GM18526 (cell line): Measurements from ENCODE around the gene SLC25A22.

Source experiments
- POLR2A ChIP-seq: IDR thresholded peaks from 3 replicates; pipeline ENCODE4 v1.6.1; 2011; ENCODE audit not compliant: insufficient read length; ENCODE audit errors: extremely low read depth

The SLC25A22 gene

DNA sequence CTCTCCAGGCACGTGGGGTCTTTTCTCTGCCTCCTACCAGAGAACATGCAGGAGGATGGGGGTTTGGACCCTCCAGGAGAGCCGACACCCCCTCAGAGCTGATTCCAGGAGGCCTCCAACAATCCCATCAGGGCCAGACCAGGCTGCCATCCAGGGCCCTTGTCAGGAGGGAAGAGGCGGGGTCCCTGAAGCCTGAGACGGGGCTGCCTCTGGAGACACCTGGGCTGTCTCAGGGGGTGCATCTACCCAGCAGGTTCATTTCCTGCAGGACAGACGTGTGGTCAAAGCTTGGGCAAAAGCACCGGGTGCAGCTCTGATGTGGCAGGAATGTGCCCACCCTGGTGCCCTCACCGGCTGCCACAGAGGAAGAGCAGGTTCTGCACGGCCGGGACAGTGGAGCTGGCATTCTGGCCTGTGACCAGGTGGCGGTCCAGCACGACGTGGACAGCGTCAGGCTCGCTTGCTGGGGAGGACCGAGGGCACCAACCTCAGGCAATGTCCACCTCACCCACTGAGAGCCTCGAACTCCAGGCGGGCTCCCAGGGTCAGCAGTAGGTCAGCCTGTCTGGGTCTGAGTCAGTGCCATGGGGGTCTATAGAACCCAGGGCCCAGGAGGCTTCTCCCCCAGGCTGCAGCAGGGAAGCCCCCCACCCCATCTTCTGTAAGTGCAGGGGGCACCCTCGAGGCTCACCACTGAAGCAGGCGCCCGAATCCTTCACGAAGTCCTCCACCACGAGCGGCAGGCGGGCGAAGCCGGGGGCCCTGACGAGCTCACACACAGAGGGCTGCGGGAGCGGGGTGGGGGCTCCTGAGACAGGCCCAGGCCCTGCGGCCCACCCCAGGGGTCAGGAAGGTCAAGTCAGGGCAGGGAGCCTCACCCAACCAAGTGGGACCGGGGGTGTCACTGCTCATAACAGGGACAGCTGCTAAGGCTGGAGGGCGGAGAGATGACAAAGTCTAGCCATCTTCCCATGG is 27.2 kb downstream of the SLC25A22 start:
- no peak for TF ChIP-seq POLR2A

DNA sequence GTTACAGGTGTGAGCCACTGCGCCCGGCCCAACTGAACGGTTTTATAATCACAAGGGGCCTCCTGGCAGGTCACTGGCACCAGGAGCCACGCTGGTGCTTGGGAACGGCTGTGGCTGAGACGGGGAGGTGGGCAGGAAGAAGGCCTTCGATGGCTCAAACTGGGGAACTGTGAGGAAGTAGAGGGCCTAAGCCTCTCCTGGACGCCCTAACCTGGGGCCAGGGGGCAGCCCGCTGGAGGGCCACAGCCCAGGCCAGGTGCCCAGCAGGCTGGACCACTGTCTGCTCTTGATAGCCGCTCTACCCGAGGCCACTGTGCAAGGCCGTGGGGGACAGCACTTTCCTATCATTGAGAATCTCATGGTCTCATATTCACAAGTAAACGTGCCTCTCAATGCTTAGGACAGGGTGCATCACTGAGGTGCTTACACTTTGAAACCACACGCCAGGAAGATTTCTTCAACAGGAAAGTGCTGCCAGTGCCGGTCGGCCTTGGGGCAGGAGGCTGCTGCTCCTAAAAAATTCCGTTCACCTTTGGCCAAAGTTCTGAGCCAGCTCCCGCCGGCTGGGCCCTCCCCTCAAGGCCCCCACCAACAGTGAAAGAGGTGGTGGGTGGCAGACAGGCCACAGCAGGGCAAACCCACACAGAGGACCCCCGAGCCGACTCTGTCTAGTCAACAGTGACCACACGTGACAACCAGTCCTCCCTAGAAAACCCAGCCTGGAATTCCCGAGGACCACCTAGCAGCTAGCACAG is 28.0 kb downstream of the SLC25A22 start:
- no peak for TF ChIP-seq POLR2A

DNA sequence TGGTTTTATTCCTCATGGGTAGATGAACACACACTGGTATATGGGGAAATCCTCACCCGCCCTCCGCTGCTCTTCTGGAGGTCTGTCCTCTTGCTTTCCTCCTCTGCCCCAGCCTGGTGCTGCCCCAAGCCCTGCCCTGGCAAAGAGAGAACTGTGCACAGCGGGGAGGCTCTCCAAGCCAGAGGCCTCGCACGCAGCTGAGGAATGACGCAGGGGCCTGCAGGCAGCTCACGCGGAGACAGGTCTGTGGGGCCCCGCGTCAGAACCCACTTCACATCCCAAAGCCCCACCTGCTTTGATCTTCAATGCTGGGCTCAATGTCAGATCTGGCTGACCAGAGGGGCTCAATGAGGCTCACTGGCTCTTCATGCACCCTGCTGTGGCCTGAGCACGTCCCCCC is 30.8 kb downstream of the SLC25A22 start:
- TF ChIP-seq POLR2A, result no peak

DNA sequence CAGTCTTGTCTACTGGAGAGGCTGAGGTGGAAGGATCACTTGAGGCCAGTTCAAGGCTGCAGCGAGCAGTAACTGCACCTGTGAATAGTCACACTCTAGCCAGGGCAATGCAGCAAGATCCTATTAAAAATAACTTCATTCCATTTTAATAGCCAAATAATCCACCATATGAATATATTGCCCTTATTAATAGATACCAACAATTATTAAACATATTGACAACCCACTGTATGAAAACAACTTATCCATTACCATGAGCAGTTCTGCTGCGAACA is 31.2 kb downstream of the SLC25A22 start:
- TF ChIP-seq POLR2A, result no peak

DNA sequence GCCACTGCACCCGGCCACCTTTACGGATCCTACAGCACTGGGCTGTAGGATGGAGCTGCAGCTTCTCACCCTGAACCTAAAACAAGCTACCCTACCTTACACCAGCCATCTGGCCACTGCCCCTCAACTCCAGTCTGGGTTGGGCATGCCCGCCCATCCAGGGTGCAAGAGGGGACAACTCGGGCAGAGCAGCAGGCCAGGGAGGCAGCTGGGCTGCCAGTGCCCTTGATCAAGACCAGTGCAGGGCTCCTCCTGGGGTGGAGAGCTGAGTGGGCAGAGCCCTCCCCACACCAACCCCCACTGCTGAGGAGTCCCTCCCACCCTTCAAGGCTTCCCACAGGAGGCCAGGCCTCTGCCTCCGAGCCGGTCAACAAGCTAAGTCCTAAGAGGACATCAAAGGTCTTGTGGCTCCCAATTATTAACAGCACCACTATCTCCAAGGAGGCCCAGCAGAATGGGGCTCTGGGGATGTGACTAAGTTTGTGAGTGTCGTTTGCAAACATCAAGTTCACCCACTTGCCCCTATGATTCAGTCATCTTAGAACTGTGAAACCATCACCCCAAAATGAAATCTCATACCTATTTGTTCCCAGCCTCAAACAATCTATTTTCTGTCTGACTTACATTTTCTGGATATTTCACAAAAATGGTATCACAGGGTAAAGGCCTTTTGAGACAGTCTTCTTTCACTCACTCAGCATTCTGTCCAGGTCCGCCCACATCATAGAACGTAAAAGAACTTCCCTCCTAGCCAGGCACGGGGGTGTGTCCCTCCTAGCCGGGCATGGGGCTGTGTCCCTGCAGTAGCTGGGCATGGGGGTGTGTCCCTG is 31.8 kb downstream of the SLC25A22 start:
- TF ChIP-seq POLR2A, result no peak

DNA sequence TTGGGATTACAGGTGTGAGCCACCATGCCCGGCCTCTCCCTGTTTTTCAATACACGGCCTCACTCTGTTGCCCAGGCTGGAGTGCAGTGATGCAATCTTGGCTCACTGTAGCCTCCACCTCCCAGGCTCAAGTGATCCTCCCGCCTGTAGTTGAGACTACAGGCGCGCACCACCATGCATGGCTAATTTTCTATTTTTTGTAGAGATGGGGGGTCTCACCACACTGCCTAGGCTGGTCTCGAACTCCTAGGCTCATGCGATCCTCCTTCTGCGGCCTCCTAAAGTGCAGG is 32.3 kb downstream of the SLC25A22 start:
- no peak for TF ChIP-seq POLR2A

DNA sequence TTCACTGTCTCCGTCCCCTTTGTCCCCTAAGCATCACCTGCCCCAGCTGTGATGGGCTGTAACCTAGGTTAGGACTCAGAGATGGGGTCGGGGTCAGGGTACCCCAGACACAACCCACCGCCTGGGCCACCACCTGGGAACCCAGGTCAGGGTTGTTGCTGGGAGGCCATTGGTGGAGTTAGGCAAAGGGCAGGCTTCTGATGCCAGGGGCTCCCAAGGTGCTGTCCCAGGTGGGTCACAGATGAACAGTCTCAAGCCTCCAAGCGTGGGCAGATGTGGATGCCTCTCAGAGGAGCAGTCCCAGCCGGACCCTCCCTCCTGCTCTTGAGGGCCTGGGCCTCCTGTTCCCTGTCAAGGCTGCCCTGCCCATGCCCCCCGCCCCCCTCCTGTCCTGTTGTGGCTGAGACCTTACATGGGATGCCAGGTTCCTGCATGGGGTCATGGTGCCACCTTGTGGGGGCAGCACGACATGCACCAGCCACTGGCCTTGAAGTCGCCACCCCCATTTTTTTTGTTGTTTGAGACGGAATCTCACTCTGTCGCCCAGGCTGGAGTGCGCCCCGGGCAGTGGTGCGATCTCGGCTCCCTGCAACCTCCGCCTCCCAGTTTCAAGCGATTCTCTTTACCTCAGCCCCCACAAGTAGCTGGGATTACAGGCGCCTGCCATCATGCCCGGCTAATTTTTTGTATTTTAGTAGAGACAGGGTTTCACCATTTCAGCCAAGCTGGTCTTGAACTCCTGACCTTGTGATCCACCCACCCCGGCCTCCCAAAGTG is 32.9 kb downstream of the SLC25A22 start:
- TF ChIP-seq POLR2A, result no peak

DNA sequence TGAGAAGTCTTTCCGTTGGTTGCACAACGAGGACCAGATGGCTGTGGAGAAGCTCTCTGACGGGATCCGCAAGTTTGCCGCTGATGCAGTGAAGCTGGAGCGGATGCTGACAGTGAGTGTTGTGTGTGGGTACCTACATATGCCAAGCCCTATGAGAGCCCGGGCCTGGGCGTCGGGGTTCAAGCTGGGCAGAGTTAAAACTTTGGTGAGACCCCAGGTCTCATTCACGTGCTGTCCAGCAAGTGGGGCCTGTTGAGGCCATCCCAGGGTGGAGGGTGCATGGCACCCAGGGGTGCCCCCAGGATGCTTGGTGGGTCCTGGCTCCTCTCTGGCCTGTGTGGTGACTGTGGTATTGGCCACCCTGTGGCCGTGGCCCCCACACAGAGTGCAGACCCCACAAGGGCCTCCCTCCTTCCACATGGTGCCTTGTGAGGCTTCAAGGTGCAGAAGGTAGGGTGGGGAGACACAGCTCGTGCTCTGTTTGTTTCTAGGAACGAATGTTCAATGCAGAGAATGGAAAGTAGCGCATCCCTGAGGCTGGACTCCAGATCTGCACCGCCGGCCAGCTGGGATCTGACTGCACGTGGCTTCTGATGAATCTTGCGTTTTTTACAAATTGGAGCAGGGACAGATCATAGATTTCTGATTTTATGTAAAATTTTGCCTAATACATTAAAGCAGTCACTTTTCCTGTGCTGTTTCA is 33.6 kb downstream of the SLC25A22 start:
- no peak for TF ChIP-seq POLR2A

DNA sequence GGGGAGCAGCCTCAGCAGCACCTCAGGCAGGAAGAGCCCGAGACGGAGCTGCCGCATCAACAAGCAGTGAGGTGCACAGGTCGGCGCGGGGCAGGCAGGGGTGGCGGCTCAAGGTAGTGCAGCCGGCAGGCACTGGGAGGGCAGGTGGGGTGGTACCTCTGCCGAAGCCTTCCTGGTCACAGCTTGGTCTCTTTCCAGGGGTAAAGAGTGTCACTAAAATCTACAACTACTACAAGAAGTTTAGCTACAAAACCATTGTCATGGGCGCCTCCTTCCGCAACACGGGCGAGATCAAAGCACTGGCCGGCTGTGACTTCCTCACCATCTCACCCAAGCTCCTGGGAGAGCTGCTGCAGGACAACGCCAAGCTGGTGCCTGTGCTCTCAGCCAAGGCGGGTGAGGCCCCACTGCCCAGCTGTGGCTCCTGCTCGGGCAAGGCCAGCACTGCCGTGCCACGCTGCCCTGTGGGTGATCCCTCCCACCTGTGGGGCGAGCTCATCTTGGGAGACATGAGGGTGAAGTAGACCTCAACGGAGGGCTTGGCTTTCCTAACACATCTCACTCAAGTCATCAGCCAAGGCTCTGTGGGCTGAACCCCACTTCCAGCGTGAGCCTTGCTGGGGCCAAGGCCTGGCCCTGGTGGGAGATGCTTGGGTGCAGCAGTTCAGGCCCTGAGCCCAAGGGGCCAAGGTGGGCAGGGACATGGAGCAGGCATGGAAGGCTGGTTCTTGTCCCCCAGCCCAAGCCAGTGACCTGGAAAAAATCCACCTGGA is 34.3 kb downstream of the SLC25A22 start:
- TF ChIP-seq POLR2A, result no peak

DNA sequence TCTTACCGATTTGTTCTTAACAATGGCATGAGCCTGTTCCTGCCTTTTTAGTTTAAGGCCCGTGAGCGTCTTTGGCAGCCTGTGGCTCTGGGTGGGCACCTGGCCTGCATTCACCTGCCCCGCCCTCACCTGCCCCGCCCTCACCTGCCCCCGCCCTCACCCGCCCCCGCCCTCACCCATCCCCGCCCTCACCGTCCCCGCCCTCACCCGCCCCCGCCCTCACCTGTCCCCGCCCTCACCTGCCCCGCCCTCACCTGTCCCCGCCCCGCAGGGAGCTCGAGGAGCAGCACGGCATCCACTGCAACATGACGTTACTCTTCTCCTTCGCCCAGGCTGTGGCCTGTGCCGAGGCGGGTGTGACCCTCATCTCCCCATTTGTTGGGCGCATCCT is 35.0 kb downstream of the SLC25A22 start:
- no peak for TF ChIP-seq POLR2A

DNA sequence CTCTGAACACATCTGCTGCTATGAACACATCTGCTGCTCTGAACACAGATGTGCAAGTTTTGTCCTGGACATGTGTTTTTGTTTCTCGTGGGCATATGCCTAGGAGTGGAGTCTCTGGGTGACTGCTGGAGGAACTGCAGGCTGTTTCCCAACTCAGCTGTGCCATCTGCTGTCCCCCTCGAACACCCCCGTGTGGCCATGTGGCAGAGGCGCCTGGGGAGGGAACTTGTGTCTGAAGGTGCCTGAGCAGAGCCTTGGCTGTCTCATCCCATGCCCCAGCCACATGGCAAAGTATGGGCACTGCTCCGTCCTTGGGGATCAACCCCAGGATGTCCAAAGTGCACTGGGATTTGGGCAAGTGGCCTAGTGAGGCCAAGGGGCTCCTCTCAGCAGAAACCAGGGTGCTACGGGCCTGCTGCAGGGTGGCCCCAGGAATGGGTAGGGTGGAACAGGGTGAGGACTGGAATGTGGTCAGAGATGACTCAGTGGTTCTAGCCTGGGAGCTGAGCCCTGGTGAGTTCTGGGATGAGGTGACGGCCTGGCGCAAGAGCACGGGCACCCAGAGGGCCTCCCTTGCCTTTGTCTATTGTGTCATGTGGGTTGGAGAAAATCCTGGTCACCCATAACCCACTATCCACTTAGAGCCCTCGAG is 35.5 kb downstream of the SLC25A22 start:
- no peak for TF ChIP-seq POLR2A

DNA sequence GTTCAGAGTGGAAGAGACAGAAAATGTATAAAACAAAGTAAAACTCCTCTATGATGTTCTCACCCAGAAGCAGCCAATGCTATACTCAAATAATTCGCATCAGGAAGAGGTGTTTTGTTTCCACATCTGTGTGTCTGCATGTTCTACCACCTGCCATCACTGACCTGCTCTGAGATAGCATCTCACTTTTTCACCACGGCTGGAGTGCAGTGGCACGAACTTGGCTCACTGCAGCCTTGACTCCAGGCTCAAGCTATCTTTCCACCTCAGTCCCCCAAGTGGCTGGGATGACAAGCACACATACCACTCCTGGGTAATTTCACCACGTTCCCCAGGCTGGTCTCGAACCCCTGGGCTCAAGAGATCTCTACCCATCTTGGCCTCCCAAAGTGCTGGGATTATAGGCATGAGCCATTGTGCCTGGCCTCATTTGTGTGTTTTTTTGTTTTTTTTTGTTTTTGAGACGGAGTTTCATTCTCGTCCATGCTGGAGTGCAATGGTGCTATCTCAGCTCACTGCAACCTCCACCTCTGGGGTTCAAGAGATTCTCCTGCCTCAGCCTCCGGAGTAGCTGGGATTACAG is 36.5 kb downstream of the SLC25A22 start:
- no peak for TF ChIP-seq POLR2A

DNA sequence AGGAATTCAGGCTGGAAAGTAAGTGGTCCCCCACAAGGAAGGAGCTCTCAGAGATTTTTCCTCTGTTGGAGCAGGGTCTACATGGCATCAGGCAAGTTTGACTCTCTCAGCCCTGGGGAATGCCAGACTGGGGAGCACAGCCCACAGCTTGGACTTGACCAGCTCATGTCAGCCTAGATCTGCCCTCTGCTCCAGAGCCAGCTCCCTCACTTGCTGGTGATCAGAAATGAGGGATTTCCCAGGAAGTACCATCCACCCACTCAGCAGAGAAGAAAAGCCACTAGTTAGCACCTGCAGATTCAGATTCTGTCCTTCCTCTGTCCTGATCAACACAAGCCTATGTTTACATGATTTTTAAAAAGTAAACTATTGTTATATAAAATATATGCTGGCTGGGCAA is 37.8 kb downstream of the SLC25A22 start:
- TF ChIP-seq POLR2A, result no peak
